GM21447 (cell line): ENCODE measurements around the gene SLX1A.
"Not testable (repeated sequence)": the region's sequence is repeated elsewhere in the genome, so short reads cannot be mapped to it uniquely, and the experiment has no call there.

ENCODE experiments used
- ATAC-seq: cut with Tn5 transposase; IDR thresholded peaks from one replicate; pipeline ENCODE4 v1.9.1; 2021; ENCODE audit not compliant: unreplicated experiment

Gene SLX1A

GRCh38 chr16:30184096-30184890, 9.4 kb upstream of the SLX1A start:
- no peak for ATAC-seq

DNA sequence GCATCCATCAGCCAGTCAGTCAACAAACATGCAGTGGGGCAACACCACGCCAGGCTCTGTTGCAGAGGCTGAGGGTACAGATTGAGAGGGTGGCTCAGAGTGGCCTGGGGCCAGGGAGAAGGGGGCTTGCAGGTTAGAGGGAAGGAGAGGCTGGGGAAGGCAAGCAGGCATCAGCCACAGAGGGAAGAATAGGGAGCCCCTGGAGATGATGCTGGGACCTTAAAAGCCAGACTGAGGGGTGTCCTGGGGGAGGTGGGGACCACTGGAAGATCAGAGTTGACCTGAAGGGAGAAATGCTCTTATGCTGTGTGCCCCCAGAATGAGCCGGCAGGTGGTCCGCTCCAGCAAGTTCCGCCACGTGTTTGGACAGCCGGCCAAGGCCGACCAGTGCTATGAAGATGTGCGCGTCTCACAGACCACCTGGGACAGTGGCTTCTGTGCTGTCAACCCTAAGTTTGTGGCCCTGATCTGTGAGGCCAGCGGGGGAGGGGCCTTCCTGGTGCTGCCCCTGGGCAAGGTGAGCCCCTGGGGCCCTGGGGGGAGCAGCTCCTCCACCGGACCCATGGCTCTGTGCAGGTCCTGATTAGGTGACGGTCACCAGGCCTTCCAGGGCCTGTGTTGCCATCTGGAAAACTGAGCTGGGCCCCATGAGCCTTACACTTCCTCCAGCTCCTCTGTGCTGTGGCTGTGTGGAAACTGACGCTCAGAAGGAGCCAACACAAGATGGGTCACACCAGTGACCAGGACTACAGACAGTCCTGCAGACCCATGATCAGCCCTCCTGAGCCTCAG, 8.6 kb upstream of the SLX1A start:
- ATAC-seq = no peak

- ATAC-seq = peak; percentile 35
These were observed 7.8 kb upstream of the SLX1A start for GRCh38 chr16:30185683-30186421.

DNA sequence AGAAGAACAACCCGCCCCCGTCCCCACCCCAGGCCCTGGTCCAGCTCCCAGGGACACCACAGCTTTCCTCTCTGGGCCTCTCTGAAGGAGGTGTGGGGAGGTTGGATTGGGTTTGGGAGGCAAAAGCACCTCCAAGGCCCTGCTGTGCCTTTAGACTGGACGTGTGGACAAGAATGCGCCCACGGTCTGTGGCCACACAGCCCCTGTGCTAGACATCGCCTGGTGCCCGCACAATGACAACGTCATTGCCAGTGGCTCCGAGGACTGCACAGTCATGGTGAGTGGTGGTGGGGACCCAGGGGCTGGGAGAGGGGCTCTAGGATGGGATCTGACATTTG, 7.3 kb upstream of the SLX1A start:
- ATAC-seq = no peak

- ATAC-seq = no peak
These were observed 6.7 kb upstream of the SLX1A start for GRCh38 chr16:30186782-30187555.

- no peak for ATAC-seq
These were observed 6.2 kb upstream of the SLX1A start for GRCh38 chr16:30187556-30187865.

DNA sequence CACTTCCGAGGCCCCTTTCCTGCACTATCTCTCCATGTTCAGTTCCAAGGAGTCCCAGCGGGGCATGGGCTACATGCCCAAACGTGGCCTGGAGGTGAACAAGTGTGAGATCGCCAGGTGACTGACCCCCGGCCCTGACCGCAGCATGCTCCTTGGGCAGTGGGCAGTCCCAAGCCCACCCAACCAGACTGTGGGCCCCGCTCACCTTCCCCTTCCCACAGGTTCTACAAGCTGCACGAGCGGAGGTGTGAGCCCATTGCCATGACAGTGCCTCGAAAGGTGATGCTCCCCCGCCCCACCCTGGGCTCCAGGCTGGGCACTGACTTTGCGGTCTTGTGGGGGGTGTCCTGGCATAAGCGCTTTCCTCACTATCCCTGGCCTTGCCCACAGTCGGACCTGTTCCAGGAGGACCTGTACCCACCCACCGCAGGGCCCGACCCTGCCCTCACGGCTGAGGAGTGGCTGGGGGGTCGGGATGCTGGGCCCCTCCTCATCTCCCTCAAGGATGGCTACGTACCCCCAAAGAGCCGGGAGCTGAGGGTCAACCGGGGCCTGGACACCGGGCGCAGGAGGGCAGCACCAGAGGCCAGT, 5.6 kb upstream of the SLX1A start:
- ATAC-seq = no peak

- not testable (repeated sequence) for ATAC-seq
These were observed 2.5 kb upstream of the SLX1A start for GRCh38 chr16:30191158-30191557.

DNA sequence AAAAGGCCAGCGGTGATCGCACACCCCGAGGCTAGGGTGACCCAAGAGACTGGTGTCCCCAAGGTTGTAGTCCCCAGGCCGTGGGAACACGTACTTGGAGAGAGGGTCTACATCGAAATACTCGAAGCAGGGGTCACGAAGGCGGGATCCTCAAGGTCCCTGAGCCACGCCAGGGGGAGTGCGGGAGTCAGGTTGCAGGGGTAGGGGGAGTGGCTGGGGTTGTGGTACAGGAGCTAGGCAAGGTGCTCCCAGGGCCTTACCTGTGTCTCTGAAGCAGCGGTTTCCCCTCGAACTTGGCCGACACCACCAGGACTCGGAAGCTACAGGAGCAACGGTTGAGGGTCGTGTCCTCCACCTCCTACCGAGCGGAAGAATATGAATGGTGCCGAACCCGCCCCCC, 577 bp upstream of the SLX1A start:
- ATAC-seq = peak; percentile 12

- peak; percentile 61 for ATAC-seq
These were observed 674 bp downstream of the SLX1A start for GRCh38 chr16:30194172-30194925.

GRCh38 chr16:30197001-30197400, 3.3 kb downstream of the SLX1A start:
- not testable (repeated sequence) for ATAC-seq

DNA sequence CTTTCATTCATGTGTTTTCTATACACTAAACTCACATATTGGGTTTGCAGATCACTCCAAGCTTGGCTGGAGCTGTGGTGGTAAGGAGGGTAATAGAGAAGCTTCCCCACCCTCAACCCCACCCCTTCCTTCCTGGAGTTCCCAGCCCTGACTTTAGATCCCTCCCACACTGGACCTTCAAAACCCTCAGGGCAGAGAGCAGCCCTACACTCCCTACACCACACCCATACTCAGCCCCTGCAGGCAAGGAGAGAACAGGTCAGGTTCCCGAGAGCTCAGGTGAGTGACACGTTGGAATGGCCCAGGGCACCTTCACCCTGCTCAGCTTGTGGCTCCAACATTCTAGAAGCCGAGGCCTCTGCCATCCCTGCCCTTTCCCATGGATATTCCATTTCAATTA, 5.4 kb downstream of the SLX1A start, which contains the start of gene SULT1A3:
SULT1A3 (plus strand) TSS at position 207 of the 400 bp plus-strand sequence. CDS start 1,474 bp downstream, outside the sequence.
- not testable (repeated sequence) for ATAC-seq

- ATAC-seq = not testable (repeated sequence)
These were observed 6.1 kb downstream of the SLX1A start for GRCh38 chr16:30199608-30200343.

DNA sequence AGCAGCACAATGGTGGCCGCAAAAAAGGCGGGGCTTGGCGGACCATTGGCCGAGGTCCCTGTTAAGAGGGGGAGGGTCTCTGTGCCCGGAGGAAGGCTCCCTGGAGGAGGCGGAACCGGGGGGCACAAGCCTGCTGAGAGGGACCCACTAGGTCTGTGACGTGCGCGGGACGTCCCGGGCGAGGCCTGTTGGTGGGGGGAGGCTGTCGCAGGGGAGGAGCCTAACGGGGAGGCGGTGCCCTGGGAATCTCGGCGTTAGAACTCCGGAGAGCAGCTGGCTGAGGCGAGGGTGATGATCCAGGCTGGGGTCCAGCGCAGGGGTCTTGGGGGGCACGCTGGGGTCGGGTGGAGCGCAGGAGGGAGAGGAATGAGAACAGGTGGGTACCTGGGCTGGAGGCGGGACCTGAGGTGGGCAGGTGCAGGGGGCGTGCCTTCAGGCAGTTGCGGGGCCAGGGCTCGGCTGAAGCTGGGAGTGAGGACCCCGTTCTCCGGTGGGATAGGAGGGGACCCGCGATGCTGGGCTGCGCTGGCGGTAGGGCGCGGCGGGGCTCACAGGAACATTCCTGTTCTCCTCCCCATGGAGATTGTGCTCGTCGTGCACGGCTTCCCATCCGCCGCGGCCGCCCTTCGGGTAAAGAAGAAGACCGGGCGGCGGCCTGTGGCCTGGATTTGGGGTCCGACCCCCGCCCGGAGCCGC, 12.0 kb downstream of the SLX1A start:
- ATAC-seq = not testable (repeated sequence)

GRCh38 chr16:30206252-30206651, 12.6 kb downstream of the SLX1A start:
- ATAC-seq = not testable (repeated sequence)

DNA sequence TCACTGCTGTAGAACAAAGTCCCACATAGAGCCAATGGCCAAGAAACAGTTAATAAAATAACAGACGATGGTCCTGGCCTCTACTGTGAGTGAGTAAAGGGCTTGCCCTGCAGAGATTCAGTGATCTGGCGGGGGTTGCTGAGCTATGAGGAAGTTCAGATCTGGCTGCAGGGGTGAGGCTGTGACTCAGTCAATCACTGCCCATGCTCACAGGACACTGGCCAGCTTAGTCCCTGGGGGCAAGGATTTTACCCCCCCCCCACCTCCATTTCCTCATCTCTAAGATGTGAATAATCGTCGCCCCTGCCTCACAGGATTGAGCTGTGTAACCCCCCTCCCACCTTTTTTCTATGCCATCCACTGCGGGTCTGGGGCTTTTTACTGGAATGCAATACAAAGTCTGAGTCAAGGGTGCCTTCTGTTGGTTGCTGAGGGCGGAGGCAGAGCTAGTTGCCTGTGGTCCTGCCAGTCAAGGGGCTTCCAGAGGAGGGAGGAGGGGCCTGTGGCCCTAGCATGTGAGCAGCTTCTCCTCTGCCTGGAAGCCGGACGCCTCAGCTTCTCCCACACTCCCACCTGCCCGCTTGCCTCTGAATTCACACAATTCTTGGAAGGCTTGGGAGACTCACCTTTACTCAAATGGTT, 13.5 kb downstream of the SLX1A start:
- ATAC-seq = not testable (repeated sequence)

DNA sequence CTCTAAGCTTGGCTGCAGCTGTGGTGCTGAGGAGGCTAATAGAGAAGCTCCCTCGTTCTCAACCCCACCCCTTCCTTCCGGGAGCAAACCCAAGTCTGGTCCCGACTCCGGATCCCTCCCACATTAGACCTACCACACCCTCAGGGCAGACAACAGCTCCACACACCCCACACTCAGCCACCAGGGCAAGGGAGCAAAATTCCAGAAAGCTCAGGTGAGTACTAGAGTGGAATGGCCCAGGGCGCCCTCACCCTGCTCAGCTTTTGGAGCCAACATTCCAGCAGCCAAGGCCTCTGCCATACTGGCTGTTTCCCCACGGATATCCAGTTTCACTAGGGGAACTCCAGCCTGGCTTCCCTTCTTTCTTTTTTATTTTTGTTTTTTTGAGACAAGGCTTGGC, 15.4 kb downstream of the SLX1A start:
- not testable (repeated sequence) for ATAC-seq

DNA sequence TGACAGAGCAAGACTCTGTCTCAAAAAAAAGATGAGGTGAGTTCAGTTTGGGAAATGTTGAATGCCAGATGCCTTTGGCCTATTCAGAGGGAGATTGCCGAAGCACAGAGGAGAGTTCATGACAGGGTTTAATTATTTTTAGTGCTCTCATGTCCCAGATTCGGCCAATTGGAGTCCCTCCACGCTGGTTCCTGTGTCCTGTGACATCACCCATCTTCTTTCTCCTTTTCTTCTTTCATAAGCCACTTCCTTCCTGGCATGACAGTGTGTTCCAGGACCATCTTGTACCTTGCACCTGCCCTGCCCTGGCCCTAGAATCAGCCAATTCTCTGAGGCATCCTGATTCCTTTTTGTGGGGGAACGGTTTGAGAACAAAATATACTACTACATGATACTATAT, 17.7 kb downstream of the SLX1A start:
- not testable (repeated sequence) for ATAC-seq
